Choroid plexus epithelial cell (primary cell): ENCODE results near the gene MAP3K5.

ENCODE experiments used
- DNase-seq: peaks from one replicate; pipeline ENCODE4 v3.0.0-alpha.2; 2010; ENCODE audit warnings: low read depth
- H3K4me3 ChIP-seq: 2 replicates; pipeline ENCODE4 v1.5.1; 2011; ENCODE audit warnings: low read depth, mild to moderate bottlenecking, control low read depth, low read length, moderate library complexity
- CTCF ChIP-seq: conservative IDR thresholded peaks from 2 replicates; pipeline ENCODE4 v1.5.1; 2011; ENCODE audit warnings: low read depth, mild to moderate bottlenecking, control low read depth, inconsistent platforms, low read length, moderate library complexity

The MAP3K5 gene

DNA sequence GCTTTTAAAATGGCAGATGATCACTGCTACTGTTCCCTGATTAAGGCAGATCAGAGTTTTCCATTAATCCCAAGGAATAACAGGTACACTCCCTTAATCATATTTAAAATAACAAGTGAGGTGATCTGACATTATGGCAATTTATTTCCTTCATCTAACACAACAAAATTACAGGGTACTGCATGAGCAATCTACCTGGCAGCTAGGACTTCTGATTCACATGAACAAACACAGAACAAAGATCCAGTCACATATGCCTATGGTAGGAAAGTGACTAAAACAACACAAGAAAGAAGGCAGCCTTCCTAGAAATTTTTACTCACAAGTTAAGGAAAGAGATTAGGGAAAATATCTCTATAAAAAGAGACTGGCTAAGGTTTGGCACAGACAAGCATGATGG lies 275.3 kb downstream of the MAP3K5 start:
- TF ChIP-seq CTCF, result no peak
- no peak overlapping the region for H3K4me3 ChIP-seq
- no peak for DNase-seq

DNA sequence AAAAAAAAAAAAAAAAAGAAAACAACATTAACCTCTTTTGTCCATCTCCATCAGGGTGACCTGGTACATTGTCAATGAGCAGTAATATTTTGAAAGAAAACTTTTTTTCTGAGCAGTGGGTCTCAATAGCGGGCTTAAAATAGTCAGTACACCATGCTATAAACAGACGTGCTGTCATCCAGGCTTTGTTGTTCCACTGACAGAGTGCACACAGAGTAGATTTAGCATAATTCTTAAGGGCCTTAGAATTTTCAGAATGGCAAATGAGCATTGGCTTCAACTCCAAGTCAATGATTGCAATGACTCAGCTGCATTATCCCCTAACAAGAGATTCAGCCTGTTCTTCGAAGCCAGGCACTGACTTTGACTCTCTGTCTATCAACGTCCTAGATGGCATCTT lies 277.7 kb downstream of the MAP3K5 start:
- no peak for TF ChIP-seq CTCF

DNA sequence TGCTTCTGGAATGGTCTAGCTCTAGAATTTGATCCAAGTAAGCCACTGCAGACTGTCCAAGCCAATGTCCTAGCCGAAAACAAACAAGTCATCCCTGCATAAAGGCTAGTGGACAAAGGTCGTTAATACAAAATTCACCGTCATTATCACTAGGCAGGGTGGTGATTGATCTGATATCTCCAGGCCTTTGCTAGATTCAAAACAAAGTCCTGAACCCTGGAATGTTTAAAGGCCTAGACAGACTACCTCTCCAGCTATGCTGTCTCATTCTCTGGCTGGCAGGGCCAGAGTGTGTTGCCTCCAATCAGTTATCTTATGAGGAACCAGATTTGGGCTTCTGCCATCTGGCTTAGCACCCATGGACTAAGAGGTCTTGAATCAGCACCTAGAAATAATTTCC lies 280.4 kb downstream of the MAP3K5 start:
- no peak for DNase-seq
- no peak for TF ChIP-seq CTCF
- no peak overlapping the region for H3K4me3 ChIP-seq

More for the DNA sequence above, 277.7 kb downstream of the MAP3K5 start:
- DNase-seq, result no peak
- no peak overlapping the region for H3K4me3 ChIP-seq

DNA sequence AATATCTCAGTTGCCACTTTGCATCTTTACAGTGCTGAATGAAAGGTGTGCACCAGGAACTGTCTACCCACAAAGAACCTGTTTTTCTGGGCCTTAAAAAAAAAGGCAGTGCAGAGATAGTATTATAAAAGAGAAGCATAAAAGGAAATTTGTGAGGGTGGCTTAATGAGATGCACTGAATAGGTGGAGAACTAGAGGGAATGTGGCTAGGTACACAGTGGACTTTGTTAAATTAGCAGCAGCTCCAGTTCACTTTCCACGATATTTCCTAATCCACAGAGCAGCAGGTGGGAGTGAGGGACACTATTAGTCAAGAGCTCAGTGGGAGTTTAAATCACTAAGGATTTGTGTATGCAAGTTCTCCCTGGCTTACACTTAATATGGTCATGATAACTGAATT lies 280.9 kb downstream of the MAP3K5 start:
- H3K4me3 ChIP-seq, result no peak overlapping the region
- TF ChIP-seq CTCF, result no peak
- no peak for DNase-seq

DNA sequence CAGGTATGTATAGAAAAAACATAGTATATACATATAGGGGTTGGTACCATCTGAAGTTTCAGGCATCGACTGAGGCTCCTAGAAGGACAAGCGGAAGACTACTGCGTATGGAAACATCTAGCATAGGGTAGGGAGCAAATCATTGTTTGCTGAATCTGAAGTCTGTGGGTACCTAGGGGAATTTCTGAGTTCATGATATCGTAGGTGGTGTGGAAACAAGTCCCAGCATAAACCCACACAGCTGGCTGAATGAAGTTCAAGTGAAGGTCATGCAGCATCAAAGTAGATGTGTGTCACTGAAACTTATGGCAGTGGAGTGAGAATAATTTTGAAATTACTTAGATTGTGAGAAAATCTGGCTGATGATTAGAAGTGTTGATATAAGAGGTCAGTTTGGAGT lies 281.5 kb downstream of the MAP3K5 start:
- no peak for DNase-seq
- H3K4me3 ChIP-seq, result no peak overlapping the region
- no peak for TF ChIP-seq CTCF

DNA sequence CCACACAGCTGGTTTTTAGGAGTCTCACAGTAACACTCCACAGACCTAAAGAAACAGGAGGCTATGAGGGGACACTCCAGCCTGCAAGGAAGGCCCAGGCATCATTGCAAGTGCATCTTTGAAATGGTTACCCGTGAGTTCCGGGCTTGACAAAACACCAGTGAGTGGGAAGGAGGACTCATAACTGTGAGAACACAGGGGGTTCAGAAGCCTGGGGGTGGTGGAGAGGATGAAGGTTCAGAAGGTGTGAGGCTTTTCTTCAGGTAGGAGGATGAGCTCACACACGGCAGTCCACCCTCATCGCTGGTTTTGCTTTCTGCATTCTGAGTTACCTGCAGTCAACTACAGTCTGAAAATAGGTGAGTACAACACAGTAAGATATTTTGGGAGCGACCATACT lies 282.0 kb downstream of the MAP3K5 start:
- H3K4me3 ChIP-seq, result no peak overlapping the region
- no peak for TF ChIP-seq CTCF
- DNase-seq, result no peak

DNA sequence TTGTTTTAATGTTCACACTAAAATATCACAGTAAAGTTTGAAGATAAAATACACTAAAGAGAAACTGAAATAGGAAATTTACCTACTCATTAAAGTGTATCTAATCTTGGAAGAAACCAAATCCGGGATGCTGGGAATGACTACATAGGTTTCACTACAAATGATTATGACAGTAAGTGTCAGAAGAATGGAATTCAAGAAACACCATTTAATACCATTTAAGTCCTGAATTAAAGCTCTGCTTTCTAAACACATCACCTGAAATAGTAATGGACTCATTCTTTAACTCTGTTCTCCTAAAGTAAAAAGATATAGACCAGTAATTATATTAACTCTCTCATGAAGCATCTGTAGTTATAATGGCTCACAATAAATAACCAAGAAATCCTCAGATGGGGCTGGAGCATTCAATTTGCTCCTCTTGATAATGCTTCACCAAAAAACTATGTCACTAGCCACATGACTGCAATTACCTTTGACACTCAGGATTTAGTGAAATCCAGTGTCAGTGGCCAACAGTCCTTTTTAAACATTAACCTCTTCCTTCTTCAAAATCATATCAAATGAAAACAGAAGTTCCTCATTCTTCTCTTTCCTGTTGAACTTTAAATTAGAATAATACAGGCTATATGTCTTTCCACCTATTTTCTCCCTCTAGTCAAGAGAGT lies 283.4 kb downstream of the MAP3K5 start:
- no peak for TF ChIP-seq CTCF
- H3K4me3 ChIP-seq, result no peak overlapping the region

More for the DNA sequence above, 283.4 kb downstream of the MAP3K5 start:
- no peak for DNase-seq
